HUES48 (cell line): ENCODE measurements around the gene MAP4K4.

Experiments used
- H3K27ac ChIP-seq: one replicate; pipeline ENCODE4 v1.7.0; 2013; ENCODE audit warnings: low read depth, low read length, inconsistent platforms
- H3K27me3 ChIP-seq: 2 replicates; pipeline ENCODE4 v1.6.1; 2013; ENCODE audit warnings: mild to moderate bottlenecking, low read length; ENCODE audit not compliant: control insufficient read depth, insufficient read depth
- H3K36me3 ChIP-seq: 2 replicates; pipeline ENCODE4 v1.6.1; 2013; ENCODE audit warnings: low read length; ENCODE audit not compliant: control insufficient read depth, insufficient read depth
- H3K4me1 ChIP-seq: 2 replicates; pipeline ENCODE4 v1.6.1; 2013; ENCODE audit warnings: mild to moderate bottlenecking, low read length; ENCODE audit not compliant: control insufficient read depth, insufficient read depth
- H3K4me3 ChIP-seq: 2 replicates; pipeline ENCODE4 v1.5.1; 2013; ENCODE audit warnings: mild to moderate bottlenecking, low read depth, low read length
- H3K9ac ChIP-seq: 2 replicates; pipeline ENCODE4 v1.6.1; 2013; ENCODE audit warnings: mild to moderate bottlenecking, low read depth, low read length, moderate library complexity
- H3K9me3 ChIP-seq: 2 replicates; pipeline ENCODE4 v1.6.1; 2013; ENCODE audit warnings: low read length; ENCODE audit not compliant: control insufficient read depth, insufficient read depth

MAP4K4 gene

DNA sequence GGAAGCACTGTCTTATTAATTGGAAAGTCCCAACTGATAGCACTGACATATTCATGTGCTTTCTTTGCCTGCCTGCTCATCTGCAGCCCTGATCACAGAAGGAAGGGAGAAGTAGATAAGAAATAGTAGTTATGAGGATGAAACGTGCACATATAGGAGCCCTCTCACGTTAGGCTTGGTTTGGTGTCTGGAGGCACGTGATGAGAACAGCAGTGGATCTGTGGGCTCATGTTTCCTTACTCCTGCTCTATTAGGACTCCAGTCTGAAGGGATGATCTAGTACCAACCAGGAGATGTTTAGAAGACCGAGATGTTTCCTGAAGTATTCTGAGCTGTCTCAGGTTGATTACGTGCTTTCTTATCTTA lies 84.9 kb downstream of the MAP4K4 start:
- no peaks in the 10 kb centered on the region for H3K36me3 ChIP-seq
- H3K9ac ChIP-seq: no peak overlapping the region
- H3K4me3 ChIP-seq: no peak overlapping the region
- H3K27ac ChIP-seq: no peak overlapping the region
- no peaks in the 10 kb centered on the region for H3K9me3 ChIP-seq
- H3K4me1 ChIP-seq: peaks cover 49% of the 10 kb centered on the region
- no peaks in the 10 kb centered on the region for H3K27me3 ChIP-seq

- Histone ChIP-seq H3K36me3 (peaks cover 13% of the 10 kb centered on the region), H3K9me3 (no peaks in the 10 kb centered on the region), H3K9ac (no peak overlapping the region), H3K27ac (no peak overlapping the region), H3K4me3 (no peak overlapping the region), H3K27me3 (no peaks in the 10 kb centered on the region), H3K4me1 (0 out of 2 replicates have a peak, but pooled peaks cover 4% of the 10 kb centered on the region)
These were observed 89.6 kb downstream of the MAP4K4 start for GRCh38 chr2:101787097-101787496.

GRCh38 chr2:101788565-101788964 lies 91.1 kb downstream of the MAP4K4 start:
- no peak overlapping the region for H3K4me3 ChIP-seq
- peaks cover 13% of the 10 kb centered on the region for H3K36me3 ChIP-seq
- no peak overlapping the region for H3K27ac ChIP-seq
- peaks cover 12% of the 10 kb centered on the region for H3K4me1 ChIP-seq
- no peak overlapping the region for H3K9ac ChIP-seq
- no peaks in the 10 kb centered on the region for H3K27me3 ChIP-seq
- H3K9me3 ChIP-seq: no peaks in the 10 kb centered on the region

GRCh38 chr2:101788995-101789970 lies 91.8 kb downstream of the MAP4K4 start:
- H3K9me3 ChIP-seq: no peaks in the 10 kb centered on the region
- peaks cover 13% of the 10 kb centered on the region for H3K36me3 ChIP-seq
- no peaks in the 10 kb centered on the region for H3K27me3 ChIP-seq
- peaks cover 17% of the 10 kb centered on the region for H3K4me1 ChIP-seq
- no peak overlapping the region for H3K9ac ChIP-seq
- H3K4me3 ChIP-seq: no peak overlapping the region
- H3K27ac ChIP-seq: no peak overlapping the region

DNA sequence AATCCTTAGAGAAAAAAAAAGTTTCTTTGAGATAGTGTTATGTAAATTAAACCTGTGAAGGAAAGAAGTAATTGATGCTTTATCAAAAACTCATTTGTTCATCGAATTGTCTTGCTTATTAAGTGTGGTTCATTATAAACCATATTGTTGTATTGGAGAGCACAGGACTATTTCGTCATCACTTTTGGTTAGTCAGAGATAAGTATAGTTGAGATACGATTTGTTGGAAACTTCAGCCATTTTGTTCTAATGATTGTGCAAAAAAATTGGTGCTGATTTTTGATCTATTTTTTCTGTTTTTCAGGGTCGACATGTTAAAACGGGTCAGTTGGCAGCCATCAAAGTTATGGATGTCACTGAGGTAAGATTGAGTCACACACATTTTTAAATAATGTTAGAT lies 92.9 kb downstream of the MAP4K4 start:
- no peak overlapping the region for H3K27ac ChIP-seq
- H3K36me3 ChIP-seq: peaks cover 13% of the 10 kb centered on the region
- no peaks in the 10 kb centered on the region for H3K9me3 ChIP-seq
- H3K4me3 ChIP-seq: no peak overlapping the region
- no peaks in the 10 kb centered on the region for H3K27me3 ChIP-seq
- H3K9ac ChIP-seq: no peak overlapping the region
- peaks cover 17% of the 10 kb centered on the region for H3K4me1 ChIP-seq

- no peaks in the 10 kb centered on the region for H3K9me3 ChIP-seq
- no peaks in the 10 kb centered on the region for H3K27me3 ChIP-seq
- H3K4me1 ChIP-seq: peaks cover 17% of the 10 kb centered on the region
- no peak overlapping the region for H3K9ac ChIP-seq
- H3K4me3 ChIP-seq: no peak overlapping the region
- H3K36me3 ChIP-seq: peaks cover 13% of the 10 kb centered on the region
- H3K27ac ChIP-seq: no peak overlapping the region
These were observed 93.3 kb downstream of the MAP4K4 start for GRCh38 chr2:101790857-101791256.

GRCh38 chr2:101792208-101792607 lies 94.7 kb downstream of the MAP4K4 start:
- H3K4me1 ChIP-seq: peaks cover 17% of the 10 kb centered on the region

DNA sequence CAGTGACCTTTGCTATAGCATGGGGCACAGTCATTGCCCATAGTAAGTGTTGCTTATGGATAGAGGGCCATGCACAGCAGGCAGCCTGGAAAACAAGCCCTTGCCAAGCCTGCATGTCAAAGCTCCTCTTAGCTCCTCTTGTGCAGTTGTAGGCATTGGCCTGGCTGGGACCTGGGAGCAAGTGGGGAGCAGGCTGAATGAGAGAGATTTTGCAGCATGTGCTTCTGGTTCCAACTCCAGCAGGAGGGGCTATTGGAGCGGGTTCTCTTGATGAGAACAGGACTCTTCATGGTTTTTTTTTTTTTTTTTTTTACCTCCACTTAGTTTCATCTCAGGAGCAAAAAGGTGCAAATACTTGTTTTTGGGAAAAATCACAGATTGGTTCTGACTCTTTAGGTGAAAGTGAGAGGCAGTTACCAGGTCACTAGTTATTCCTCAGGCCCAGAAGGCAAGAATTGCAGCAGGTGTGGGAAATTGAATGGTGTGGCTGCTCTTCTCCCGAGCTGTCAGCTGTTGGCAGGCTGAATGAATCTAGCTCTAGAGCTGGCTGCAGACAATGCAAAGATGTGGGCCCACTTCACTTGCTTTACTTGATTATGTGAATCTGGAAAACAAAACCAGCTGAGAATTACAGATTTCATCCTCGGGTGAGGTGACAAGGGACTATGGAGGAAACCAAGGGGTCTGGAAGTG lies 95.9 kb downstream of the MAP4K4 start:
- no peaks in the 10 kb centered on the region for H3K27me3 ChIP-seq
- H3K4me1 ChIP-seq: peaks cover 19% of the 10 kb centered on the region
- H3K36me3 ChIP-seq: peaks cover 13% of the 10 kb centered on the region
- H3K27ac ChIP-seq: peak overlapping the region; percentile 23
- H3K9me3 ChIP-seq: no peaks in the 10 kb centered on the region
- no peak overlapping the region for H3K9ac ChIP-seq
- H3K4me3 ChIP-seq: no peak overlapping the region

More at GRCh38 chr2:101792208-101792607, 94.7 kb downstream of the MAP4K4 start:
- Histone ChIP-seq H3K9me3 (no peaks in the 10 kb centered on the region), H3K4me3 (no peak overlapping the region), H3K36me3 (peaks cover 13% of the 10 kb centered on the region), H3K27me3 (no peaks in the 10 kb centered on the region), H3K9ac (no peak overlapping the region), H3K27ac (no peak overlapping the region)

GRCh38 chr2:101794141-101794540 lies 96.6 kb downstream of the MAP4K4 start:
- Histone ChIP-seq H3K4me1 (peaks cover 19% of the 10 kb centered on the region), H3K27ac (peak overlapping the region; percentile 23), H3K9me3 (no peaks in the 10 kb centered on the region), H3K9ac (no peak overlapping the region), H3K4me3 (no peak overlapping the region), H3K27me3 (no peaks in the 10 kb centered on the region), H3K36me3 (peaks cover 13% of the 10 kb centered on the region)

DNA sequence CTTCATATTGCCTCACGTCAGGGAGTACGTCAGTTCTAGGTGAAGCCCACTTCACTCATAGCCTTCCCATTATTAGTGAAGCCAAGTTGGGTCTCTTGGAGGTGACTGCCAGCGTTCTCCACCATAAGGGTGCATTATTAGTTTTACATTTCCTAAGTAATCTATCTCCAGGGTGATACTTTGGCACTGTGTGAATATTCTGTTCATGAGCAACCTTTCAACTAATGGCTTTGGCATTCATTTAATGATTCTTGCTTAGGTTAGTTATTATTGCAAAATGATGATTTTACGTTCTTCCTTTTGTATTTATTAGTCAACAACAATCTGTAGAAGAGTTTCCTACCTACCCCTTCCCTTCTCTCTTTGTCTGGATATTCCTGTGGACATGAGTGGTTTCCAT lies 97.5 kb downstream of the MAP4K4 start:
- Histone ChIP-seq H3K9me3 (no peaks in the 10 kb centered on the region), H3K27ac (no peak overlapping the region), H3K27me3 (no peaks in the 10 kb centered on the region), H3K9ac (no peak overlapping the region), H3K36me3 (peaks cover 13% of the 10 kb centered on the region), H3K4me3 (no peak overlapping the region), H3K4me1 (peaks cover 19% of the 10 kb centered on the region)
